CD4-positive, alpha-beta T cell treated with Interferon gamma for 1 hour (primary cell): ENCODE measurements around the gene GPBP1L1.
A peak's percentile ranks its signal among the peaks of the same experiment; 100 is the strongest.

Experiments used
- DNase-seq: peaks from one replicate; pipeline ENCODE4 v3.0.0-alpha.2; 2020

The GPBP1L1 gene

DNA sequence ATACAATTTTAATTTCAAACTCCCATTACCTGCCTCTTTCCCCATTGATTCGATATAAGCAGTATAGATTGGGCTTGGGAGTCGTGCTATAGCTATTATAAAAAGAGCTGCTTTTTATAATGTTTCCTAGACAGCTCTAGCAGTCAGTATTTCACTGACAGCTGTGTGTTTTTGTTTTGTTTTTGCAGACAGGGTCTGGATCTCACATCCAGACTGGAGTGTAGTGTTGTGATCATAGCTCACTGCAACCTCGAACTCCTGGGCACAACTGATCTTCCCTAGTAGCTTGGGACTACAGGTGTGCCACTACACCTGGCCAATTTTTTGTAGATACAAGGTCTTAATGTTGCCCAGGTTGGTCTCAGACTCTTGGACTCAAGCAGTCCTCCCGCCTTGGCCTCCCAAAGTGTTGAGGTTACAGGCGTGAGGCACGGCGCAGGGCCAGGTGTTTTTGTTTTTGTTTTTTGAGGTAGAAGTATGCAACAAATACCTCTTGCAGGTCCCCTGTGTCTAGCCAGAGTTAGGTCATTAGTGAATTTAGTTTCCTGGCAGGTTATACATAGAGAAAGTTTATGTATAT is 100.7 kb downstream of the GPBP1L1 start:
- DNase-seq: no peak

DNA sequence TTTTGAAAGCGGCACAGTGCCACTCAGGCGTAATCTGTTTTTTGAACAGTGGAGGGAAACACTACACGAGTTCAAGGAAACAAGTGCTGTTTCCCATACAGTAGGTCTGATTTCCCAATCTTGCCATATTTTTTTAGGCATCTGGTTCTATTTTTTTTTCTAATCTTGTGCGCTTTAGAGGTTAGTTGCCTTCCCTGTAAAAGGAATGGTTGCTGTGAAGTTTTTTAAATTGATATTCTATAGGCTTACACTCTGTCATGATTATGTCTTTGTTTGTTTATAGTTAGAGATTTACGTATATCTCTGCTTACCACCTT is 101.3 kb downstream of the GPBP1L1 start:
- no peak for DNase-seq

GRCh38 chr1:45584351-45585109 is 101.8 kb downstream of the GPBP1L1 start:
- DNase-seq: peak; percentile 81

- peak; percentile 87 for DNase-seq
These were observed 102.5 kb downstream of the GPBP1L1 start, which contains the start of gene NASP for GRCh38 chr1:45583666-45584350. Gene NASP (plus strand): TSS chr1:45584041. CDS start chr1:45584147, 106 bp downstream.

GRCh38 chr1:45583264-45583665 is 103.1 kb downstream of the GPBP1L1 start:
- DNase-seq: peak; percentile 97
